T-helper 9 cell (primary cell): ENCODE results near the gene ENTPD1.
"Not testable (repeated sequence)": the region's sequence is repeated elsewhere in the genome, so short reads cannot be mapped to it uniquely, and the experiment has no call there.

Experiments
- DNase-seq: peaks from one replicate; pipeline ENCODE4 v3.0.0-alpha.2; 2020

The ENTPD1 gene

GRCh38 chr10:95798096-95798855 lies 42.3 kb downstream of the ENTPD1 start:
- DNase-seq: no peak

- DNase-seq: not testable (repeated sequence)
Observed at GRCh38 chr10:95800286-95800685, 44.3 kb downstream of the ENTPD1 start.

- not testable (repeated sequence) for DNase-seq
Observed at GRCh38 chr10:95806687-95807380, 50.9 kb downstream of the ENTPD1 start.

GRCh38 chr10:95808705-95809308 lies 52.8 kb downstream of the ENTPD1 start:
- not testable (repeated sequence) for DNase-seq

- DNase-seq: no peak
Observed at GRCh38 chr10:95809370-95810197, 53.6 kb downstream of the ENTPD1 start.

- no peak for DNase-seq
Observed at GRCh38 chr10:95810198-95810976, 54.4 kb downstream of the ENTPD1 start.

- DNase-seq: no peak
Observed at GRCh38 chr10:95813054-95813685, 57.2 kb downstream of the ENTPD1 start.

GRCh38 chr10:95814011-95814727 lies 58.2 kb downstream of the ENTPD1 start:
- no peak for DNase-seq

GRCh38 chr10:95815133-95815532 lies 59.2 kb downstream of the ENTPD1 start:
- no peak for DNase-seq

GRCh38 chr10:95815701-95816240 lies 59.8 kb downstream of the ENTPD1 start:
- no peak for DNase-seq

GRCh38 chr10:95818010-95818409 lies 62.0 kb downstream of the ENTPD1 start:
- DNase-seq: no peak

- DNase-seq: no peak
Observed at GRCh38 chr10:95818668-95819067, 62.7 kb downstream of the ENTPD1 start.

- no peak for DNase-seq
Observed at GRCh38 chr10:95819620-95820329, 63.8 kb downstream of the ENTPD1 start.

GRCh38 chr10:95820363-95820762 lies 64.4 kb downstream of the ENTPD1 start:
- no peak for DNase-seq

GRCh38 chr10:95821720-95822119 lies 65.8 kb downstream of the ENTPD1 start:
- no peak for DNase-seq

- DNase-seq: no peak
Observed at GRCh38 chr10:95830044-95830443, 74.1 kb downstream of the ENTPD1 start.

GRCh38 chr10:95831076-95831475 lies 75.1 kb downstream of the ENTPD1 start:
- DNase-seq: no peak

- no peak for DNase-seq
Observed at GRCh38 chr10:95831515-95831914, 75.6 kb downstream of the ENTPD1 start.

- DNase-seq: peak; percentile 7
Observed at GRCh38 chr10:95832216-95833041, 76.5 kb downstream of the ENTPD1 start.
